A673 (cell line): ENCODE measurements around the gene MEG3. TPM values are rescaled to one million over a fixed set of nuclear protein-coding genes. Genes with fewer than 3 reads are reported as not detected.

ENCODE experiments used
- BruUV-seq: library from RNA; stranded (reverse); fragments of 400-500 nt; replicated peaks from 2 replicates; lab custom pipeline; 2021; lab: Mats Ljungman, UMichigan
- CTCF ChIA-PET: fragments of 300-600 bp; sonication (Branson Sonifier 250); formaldehyde crosslinking; loops from one replicate; lab custom pipeline; 2022; ENCODE audit warnings: antibody characterized with exemption; lab: Charles Lee
- POLR2A ChIA-PET: fragments of 300-600 bp; sonication (Branson Sonifier 250); formaldehyde crosslinking; loops from one replicate; lab custom pipeline; 2022; ENCODE audit warnings: antibody characterized with exemption; ENCODE audit not compliant: low non-redundant PET; lab: Charles Lee
- DNase-seq: peaks from one replicate; pipeline ENCODE4 v3.0.0-alpha.2; 2015; ENCODE audit warnings: low spot score
- H3K27ac ChIP-seq: fragments of 200-600 bp; sonication (generic); 2 replicates; pipeline ENCODE4 v1.5.1; 2016; ENCODE audit warnings: mixed run types, low read depth, mild to moderate bottlenecking, mixed read lengths, antibody characterized with exemption, low read length; ENCODE audit not compliant: poor library complexity, severe bottlenecking
- H3K27me3 ChIP-seq: fragments of 200-600 bp; sonication (generic); replicated peaks from 2 replicates; pipeline ENCODE4 v1.6.1; 2017; ENCODE audit warnings: mixed run types, low read depth, mild to moderate bottlenecking, mixed read lengths, antibody characterized with exemption, low read length; ENCODE audit not compliant: insufficient read depth, poor library complexity
- H3K36me3 ChIP-seq: fragments of 200-600 bp; sonication (generic); 2 replicates; pipeline ENCODE4 v1.6.1; 2016; ENCODE audit warnings: mixed run types, mild to moderate bottlenecking, mixed read lengths, antibody characterized with exemption, low read length; ENCODE audit not compliant: insufficient read depth, poor library complexity, severe bottlenecking
- H3K4me1 ChIP-seq: fragments of 200-600 bp; sonication (generic); 2 replicates; pipeline ENCODE4 v1.6.1; 2017; ENCODE audit warnings: mixed run types, mild to moderate bottlenecking, mixed read lengths, antibody characterized with exemption, low read length; ENCODE audit not compliant: insufficient read depth, poor library complexity, severe bottlenecking
- H3K4me3 ChIP-seq: fragments of 200-600 bp; sonication (generic); 2 replicates; pipeline ENCODE4 v1.5.1; 2016; ENCODE audit warnings: low read depth, mixed run types, mild to moderate bottlenecking, mixed read lengths, low read length; ENCODE audit not compliant: poor library complexity, severe bottlenecking
- H3K9me3 ChIP-seq: fragments of 200-600 bp; sonication (generic); 2 replicates; pipeline ENCODE4 v1.6.1; 2016; ENCODE audit warnings: mixed run types, low read depth, mild to moderate bottlenecking, mixed read lengths, antibody characterized with exemption, low read length; ENCODE audit not compliant: poor library complexity, severe bottlenecking
- CTCF ChIP-seq: fragments of 300-800, 200-600 bp; sonication (generic); conservative IDR thresholded peaks from 2 replicates; pipeline ENCODE4 v1.5.1; 2017; ENCODE audit warnings: low read depth, mild to moderate bottlenecking, antibody characterized with exemption, low read length, moderate library complexity, mixed read lengths
- EZH2 ChIP-seq: fragments of 200-600 bp; sonication (generic); IDR thresholded peaks from 2 replicates; pipeline ENCODE4 v1.6.1; 2017; ENCODE audit warnings: borderline replicate concordance, low read depth, mild to moderate bottlenecking, mixed read lengths, antibody characterized with exemption, low read length; ENCODE audit not compliant: poor library complexity, severe bottlenecking
- intact Hi-C: fragments of 100-400 bp; cut with micrococcal nuclease; formaldehyde crosslinking; loops from one replicate; pipeline ENCODE4 v1.10.0; 2022; ENCODE audit not compliant: unreplicated experiment
- total RNA-seq: library from RNA; stranded (reverse); gene quantifications from 2 replicates; pipeline ENCODE4 v1.2.3, GENCODE V29; 2021

The MEG3 gene
- total RNA-seq, 1 experiment from 2014 or later, result 58.7 TPM

GRCh38 chr14:100827101-100828021, 1.4 kb downstream of the MEG3 start:
- POLR2A ChIA-PET, result no interaction called here
- BruUV-seq, result no TSS peak
- H3K27me3 ChIP-seq, result no peaks in the 10 kb centered on the region
- H3K36me3 ChIP-seq, result peaks cover 2% of the 10 kb centered on the region
- intact Hi-C loops, result loop anchor here (5.0 kb wide), 1 partner anchor 440 kb away; no protein-coding TSS in a partner anchor
- peak overlapping the region; percentile 57 for H3K4me3 ChIP-seq
- TF ChIP-seq CTCF (peak; percentile 65), EZH2 (no peak)
- H3K9me3 ChIP-seq, result no peaks in the 10 kb centered on the region
- DNase-seq, result peak; percentile 35
- CTCF ChIA-PET, result interaction anchor here (0.6 to 0.7 kb wide), 2 partner anchors 43 to 92 kb away, joined by 5 to 7 read pairs; no protein-coding TSS in a partner anchor
- peak overlapping the region; percentile 59 for H3K27ac ChIP-seq
- H3K4me1 ChIP-seq, result peaks cover 12% of the 10 kb centered on the region

- no peak for TF ChIP-seq EZH2
- peak; percentile 25; the same call in 1 of the 2 replicates for TF ChIP-seq CTCF
- H3K9me3 ChIP-seq, result no peaks in the 10 kb centered on the region
- peaks cover 12% of the 10 kb centered on the region for H3K4me1 ChIP-seq
- ChIA-PET CTCF (no interaction called here), POLR2A (no interaction called here)
- intact Hi-C loops, result loop anchor here (5.0 kb wide), 1 partner anchor 441 kb away; no protein-coding TSS in a partner anchor
- no peak overlapping the region for H3K27ac ChIP-seq
- H3K4me3 ChIP-seq, result peak overlapping the region; percentile 57
- no TSS peak for BruUV-seq
- no peaks in the 10 kb centered on the region for H3K27me3 ChIP-seq
- DNase-seq, result no peak
- peaks cover 2% of the 10 kb centered on the region for H3K36me3 ChIP-seq
These were observed 2.3 kb downstream of the MEG3 start for GRCh38 chr14:100828031-100828769.

GRCh38 chr14:100830681-100831080, 4.8 kb downstream of the MEG3 start:
- Histone ChIP-seq H3K9me3 (no peaks in the 10 kb centered on the region), H3K4me3 (no peak overlapping the region), H3K36me3 (peaks cover 2% of the 10 kb centered on the region), H3K27me3 (no peaks in the 10 kb centered on the region), H3K4me1 (peaks cover 12% of the 10 kb centered on the region), H3K27ac (no peak overlapping the region)
- DNase-seq, result peak; percentile 51
- no TSS peak for BruUV-seq
- ChIA-PET POLR2A (no interaction called here), CTCF (no interaction called here)
- intact Hi-C loops, result no loop called here
- no peak for TF ChIP-seq EZH2
- no peak for TF ChIP-seq CTCF
